Heart right ventricle (tissue), 16 donors: Measurements from ENCODE around the gene WASL. TPM values are rescaled to one million over a fixed set of nuclear protein-coding genes. Genes with fewer than 3 reads are reported as not detected.

ENCODE experiments used
- ATAC-seq, 8 donors: fragments of 200-7000 bp; cut with Tn5 transposase; one replicate each; pipeline ENCODE4 v1.9.1; 2020; ENCODE audit warnings: mild to moderate bottlenecking in 8 of 8, moderate library complexity in 8 of 8, moderate number of reproducible peaks in 1 of 8
- DNase-seq, 2 donors: peaks; one replicate each; pipeline ENCODE4 v3.0.0-alpha.2; 2020
- H3K27ac ChIP-seq, 10 donors: fragments of 200-600 bp; sonication (generic) in 2 of 10; one replicate each; pipeline versions ENCODE4 v1.5.0 to v1.8.0; 2020 to 2022; ENCODE audit warnings: mild to moderate bottlenecking in 3 of 10
- H3K27me3 ChIP-seq, 7 donors: fragments of 200-600 bp; one replicate each; pipeline ENCODE4 v1.8.0; 2021 to 2022; ENCODE audit warnings: mild to moderate bottlenecking in 2 of 7
- H3K36me3 ChIP-seq, 9 donors: fragments of 200-600 bp; sonication (generic) in 1 of 9; one replicate each; pipeline versions ENCODE4 v1.5.0 to v1.8.0; 2020 to 2022; ENCODE audit warnings: mild to moderate bottlenecking in 2 of 9
- H3K4me1 ChIP-seq, 9 donors: fragments of 200-600 bp; sonication (generic) in 1 of 9; one replicate each; pipeline versions ENCODE4 v1.5.0 to v1.8.0; 2020 to 2022; ENCODE audit warnings: mild to moderate bottlenecking in 4 of 9
- H3K4me3 ChIP-seq, 10 donors: fragments of 200-600 bp; sonication (generic) in 2 of 10; one replicate each; pipeline versions ENCODE4 v1.5.0 to v1.8.0; 2020 to 2022; ENCODE audit warnings: mild to moderate bottlenecking in 7 of 10, moderate library complexity in 2 of 10
- H3K9me3 ChIP-seq, 11 donors: fragments of 200-600 bp in 10 of 11; sonication (generic) in 2 of 11; one replicate each; pipeline versions ENCODE4 v1.5.0 to v1.8.0; 2013 to 2022; ENCODE audit warnings: mild to moderate bottlenecking in 2 of 11, control low read depth in 1 of 11, moderate library complexity in 1 of 11
- WGBS, 2 donors: extraction: QIAGEN DNeasy Blood & Tissue Kit; methylation state at CpG; one replicate each; pipeline ENCODE4 v1.1.7; 2013; ENCODE audit warnings: inconsistent platforms in 1 of 2; 5-methylcytosine and 5-hydroxymethylcytosine counted together
- intact Hi-C, 10 donors: fragments of 100-400 bp; cut with DNase I; formaldehyde crosslinking; loops; one replicate each; pipeline versions ENCODE4 v1.11.1 to v1.14.2; 2022
- polyA plus RNA-seq, 2 donors: library from polyadenylated mRNA; stranded (reverse); fragments of 200-250 nt; gene quantifications; one replicate each; pipeline ENCODE4 v1.2.3, GENCODE V29; 2013
- total RNA-seq, 10 donors: library from RNA; stranded (reverse); fragmentation: NEBNext Ultra II Directional in 3 of 10; extraction: Animal tissue kit (Norgen Biotek cat#: 25700) in 3 of 10; gene quantifications; one replicate each; pipeline versions ENCODE4 v1.2.1 to v1.2.4, GENCODE V29; 2021 to 2023
- TF ChIP-seq, protein P1 (sequence below), 9 donors: fragments of 200-600 bp; sonication (generic) in 2 of 9; IDR thresholded peaks; one replicate each; pipeline versions ENCODE4 v1.5.0 to v1.8.0; 2021 to 2022; ENCODE audit warnings: antibody characterized with exemption in 9 of 9, mild to moderate bottlenecking in 5 of 9, moderate library complexity in 1 of 9
- donor health status: Arrhythmogenic right ventricular cardiomyopathy.
- donor health status: ischemic (EF 13 %, LVEDD 7.1; RV severe dilation, severe dysfunction).
- donor health status: healthy with polysubstance abuse.
- donor health status: DM: no; HTN: yes; CAD: no.
- donor health status: DM: no; HTN: no; CAD: no.
- donor health status: ischemic (EF 25% LVEDD 6.9; RV normal size, moderate dysfunction).
- donor health status: ischemic (EF 25% LVEDD 5.7; RV mildly dilated, moderate dysfunction).
- donor health status: healthy.
- donor health status: DM: yes; HTN: yes; CAD: no.
- donor health status: Ischemic cardiomyopathy.
- donor health status: ischemic (EF 35%, LVEDD 5.7; RV mildly dilated, moderate dysfunction).
- donor health status: nonischemic (EF 11% LVEDD 7.7; RV severe dilation, severe dysfunction).
- donor health status: DM: yes; HTN: yes; CAD: no.
- donor health status: PGD.
- donor health status: ischemic (EF 29% LVEDD 5.4; RV normal size, mild dysfunction).
- donor health status: nonischemic (EF 23%, LVEDD 6.1; RV moderate dilation, normal function).

WASL gene
- total and polyA plus RNA-seq, 12 donors, result 10.7 to 30.0 (median 24.8) TPM

- Histone ChIP-seq H3K27ac (peak overlapping the region in 1 of 10 donors; percentile 9), H3K4me3 (no peak overlapping the region), H3K9me3 (no peaks in the 10 kb centered on the region), H3K36me3 (no peaks in the 10 kb centered on the region), H3K27me3 (no peaks in the 10 kb centered on the region), H3K4me1 (peaks cover 0 to 7% (median 0%) of the 10 kb centered on the region in 9 donors)
- TF ChIP-seq, protein P1, sequence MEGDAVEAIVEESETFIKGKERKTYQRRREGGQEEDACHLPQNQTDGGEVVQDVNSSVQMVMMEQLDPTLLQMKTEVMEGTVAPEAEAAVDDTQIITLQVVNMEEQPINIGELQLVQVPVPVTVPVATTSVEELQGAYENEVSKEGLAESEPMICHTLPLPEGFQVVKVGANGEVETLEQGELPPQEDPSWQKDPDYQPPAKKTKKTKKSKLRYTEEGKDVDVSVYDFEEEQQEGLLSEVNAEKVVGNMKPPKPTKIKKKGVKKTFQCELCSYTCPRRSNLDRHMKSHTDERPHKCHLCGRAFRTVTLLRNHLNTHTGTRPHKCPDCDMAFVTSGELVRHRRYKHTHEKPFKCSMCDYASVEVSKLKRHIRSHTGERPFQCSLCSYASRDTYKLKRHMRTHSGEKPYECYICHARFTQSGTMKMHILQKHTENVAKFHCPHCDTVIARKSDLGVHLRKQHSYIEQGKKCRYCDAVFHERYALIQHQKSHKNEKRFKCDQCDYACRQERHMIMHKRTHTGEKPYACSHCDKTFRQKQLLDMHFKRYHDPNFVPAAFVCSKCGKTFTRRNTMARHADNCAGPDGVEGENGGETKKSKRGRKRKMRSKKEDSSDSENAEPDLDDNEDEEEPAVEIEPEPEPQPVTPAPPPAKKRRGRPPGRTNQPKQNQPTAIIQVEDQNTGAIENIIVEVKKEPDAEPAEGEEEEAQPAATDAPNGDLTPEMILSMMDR (IDR thresholded peaks at IDR 0.05), result no peak
- intact Hi-C loops, result no loop called here
- DNase-seq (peak in 1 of 2 donors; percentile 45), ATAC-seq (peak in 7 of 8 donors; percentile 55 to 97 (median 89))
- WGBS, 2 donors, result 55 to 61% methylated on average over 3 of the region's 3 CpGs
These were observed 20.6 kb upstream of the WASL start for GRCh38 chr7:123769371-123769770.

GRCh38 chr7:123768493-123768892, 19.7 kb upstream of the WASL start:
- DNase-seq, result no peak
- no peak overlapping the region for H3K4me3 ChIP-seq
- WGBS, 2 donors, result 98% methylated on average over 3 of the region's 3 CpGs
- no peak for ATAC-seq
- no peaks in the 10 kb centered on the region for H3K36me3 ChIP-seq
- TF ChIP-seq, protein P1 (IDR thresholded peaks at IDR 0.05), result no peak
- H3K27me3 ChIP-seq, result no peaks in the 10 kb centered on the region
- no peak overlapping the region for H3K27ac ChIP-seq
- intact Hi-C loops, result no loop called here
- no peaks in the 10 kb centered on the region for H3K9me3 ChIP-seq
- peaks cover 0 to 7% (median 0%) of the 10 kb centered on the region in 9 donors for H3K4me1 ChIP-seq

GRCh38 chr7:123763191-123763661, 14.4 kb upstream of the WASL start:
- Histone ChIP-seq H3K4me1 (no peaks in the 10 kb centered on the region), H3K4me3 (no peak overlapping the region), H3K27ac (no peak overlapping the region), H3K36me3 (no peaks in the 10 kb centered on the region), H3K27me3 (no peaks in the 10 kb centered on the region), H3K9me3 (no peaks in the 10 kb centered on the region)
- TF ChIP-seq, protein P1 (IDR thresholded peaks at IDR 0.05), result no peak
- no peak for ATAC-seq
- intact Hi-C loops, result no loop called here
- 96 to 97% methylated on average over 38 to 43 of the region's 43 CpGs for WGBS, 2 donors
- DNase-seq, result no peak

GRCh38 chr7:123761729-123762128, 12.9 kb upstream of the WASL start:
- DNase-seq (no peak), ATAC-seq (no peak)
- TF ChIP-seq, protein P1 (IDR thresholded peaks at IDR 0.05), result no peak
- Histone ChIP-seq H3K9me3 (no peaks in the 10 kb centered on the region), H3K4me3 (no peak overlapping the region), H3K4me1 (no peaks in the 10 kb centered on the region), H3K36me3 (no peaks in the 10 kb centered on the region), H3K27ac (no peak overlapping the region), H3K27me3 (no peaks in the 10 kb centered on the region)
- intact Hi-C loops, result no loop called here
- 37 to 54% methylated on average over 3 of the region's 3 CpGs for WGBS, 2 donors
